ENCODE measurements around the gene RABAC1.

The RABAC1 gene

GRCh38 chr19:41932720-41933332, 26.3 kb downstream of the RABAC1 start:
- no peak overlapping the region for H3K4me2 ChIP-seq (ENCODE audit: low read length)
- no peaks in the 10 kb centered on the region for H3K79me2 ChIP-seq (ENCODE audit: insufficient read depth, low read length)
- peaks cover 13% of the 10 kb centered on the region; the same call in 1 of the 2 replicates for H3K27me3 ChIP-seq (ENCODE audit: insufficient read depth, low read length)
- H3K4me3 ChIP-seq (ENCODE audit: low read depth, low read length, poor library complexity, severe bottlenecking), result no peak overlapping the region
- no peaks in the 10 kb centered on the region for H4K20me1 ChIP-seq (ENCODE audit: insufficient read depth, low read length)
- H3F3A ChIP-seq (ENCODE audit: insufficient read depth, low read length), result peaks cover 5% of the 10 kb centered on the region; the same call in 1 of the 2 replicates
- peaks cover 47% of the 10 kb centered on the region for H3K4me1 ChIP-seq (ENCODE audit: insufficient read depth, low read length, severe bottlenecking)
- H3K27ac ChIP-seq (ENCODE audit: low read depth, low read length, poor library complexity, severe bottlenecking), result no peak overlapping the region
- no peak overlapping the region for H2AFZ ChIP-seq (ENCODE audit: low read length)
- no peak for TF ChIP-seq EZH2 (IDR thresholded peaks at IDR 0.05; ENCODE audit: borderline replicate concordance, low read length)
- no peak for TF ChIP-seq CTCF (IDR thresholded peaks at IDR 0.05; ENCODE audit: low read length)
- no peak overlapping the region for H3K9ac ChIP-seq (ENCODE audit: low read length)
- H3K9me2 ChIP-seq (ENCODE audit: low read depth, low read length), result no peaks in the 10 kb centered on the region
- no peaks in the 10 kb centered on the region for H3K9me3 ChIP-seq (ENCODE audit: low read length)
- no peaks in the 10 kb centered on the region for H3K36me3 ChIP-seq (ENCODE audit: insufficient read depth, low read length)

GRCh38 chr19:41932259-41932719, 26.8 kb downstream of the RABAC1 start:
- H3K4me2 ChIP-seq (ENCODE audit: low read length), result no peak overlapping the region

GRCh38 chr19:41930926-41931592, 28.1 kb downstream of the RABAC1 start:
- Histone ChIP-seq H4K20me1 (ENCODE audit: insufficient read depth, low read length) (no peaks in the 10 kb centered on the region), H3K27me3 (ENCODE audit: insufficient read depth, low read length) (0 out of 2 replicates have a peak, but pooled peaks cover 4% of the 10 kb centered on the region), H3K4me1 (ENCODE audit: insufficient read depth, low read length, severe bottlenecking) (peaks cover 35% of the 10 kb centered on the region), H3K27ac (ENCODE audit: low read depth, low read length, poor library complexity, severe bottlenecking) (no peak overlapping the region), H3K4me3 (ENCODE audit: low read depth, low read length, poor library complexity, severe bottlenecking) (no peak overlapping the region), H3K9ac (ENCODE audit: low read length) (no peak overlapping the region), H3F3A (ENCODE audit: insufficient read depth, low read length) (no peaks in the 10 kb centered on the region), H3K4me2 (ENCODE audit: low read length) (no peak overlapping the region), H2AFZ (ENCODE audit: low read length) (no peak overlapping the region), H3K9me3 (ENCODE audit: low read length) (no peaks in the 10 kb centered on the region), H3K79me2 (ENCODE audit: insufficient read depth, low read length) (no peaks in the 10 kb centered on the region), H3K9me2 (ENCODE audit: low read depth, low read length) (no peaks in the 10 kb centered on the region), H3K36me3 (ENCODE audit: insufficient read depth, low read length) (no peaks in the 10 kb centered on the region)
- TF ChIP-seq CTCF (IDR thresholded peaks at IDR 0.05; ENCODE audit: low read length) (peak; percentile 73), EZH2 (IDR thresholded peaks at IDR 0.05; ENCODE audit: borderline replicate concordance, low read length) (no peak)

More at GRCh38 chr19:41932259-41932719, 26.8 kb downstream of the RABAC1 start:
- H3K27ac ChIP-seq (ENCODE audit: low read depth, low read length, poor library complexity, severe bottlenecking), result no peak overlapping the region
- no peak overlapping the region for H2AFZ ChIP-seq (ENCODE audit: low read length)
- H3F3A ChIP-seq (ENCODE audit: insufficient read depth, low read length), result no peaks in the 10 kb centered on the region
- no peaks in the 10 kb centered on the region for H3K9me2 ChIP-seq (ENCODE audit: low read depth, low read length)
- no peak overlapping the region for H3K4me3 ChIP-seq (ENCODE audit: low read depth, low read length, poor library complexity, severe bottlenecking)
- H3K9ac ChIP-seq (ENCODE audit: low read length), result no peak overlapping the region
- no peaks in the 10 kb centered on the region for H3K9me3 ChIP-seq (ENCODE audit: low read length)
- peaks cover 46% of the 10 kb centered on the region for H3K4me1 ChIP-seq (ENCODE audit: insufficient read depth, low read length, severe bottlenecking)
- TF ChIP-seq EZH2 (IDR thresholded peaks at IDR 0.05; ENCODE audit: borderline replicate concordance, low read length), result no peak
- TF ChIP-seq CTCF (IDR thresholded peaks at IDR 0.05; ENCODE audit: low read length), result no peak
- no peaks in the 10 kb centered on the region for H4K20me1 ChIP-seq (ENCODE audit: insufficient read depth, low read length)
- no peaks in the 10 kb centered on the region for H3K36me3 ChIP-seq (ENCODE audit: insufficient read depth, low read length)
- no peaks in the 10 kb centered on the region for H3K79me2 ChIP-seq (ENCODE audit: insufficient read depth, low read length)
- H3K27me3 ChIP-seq (ENCODE audit: insufficient read depth, low read length), result peaks cover 11% of the 10 kb centered on the region; the same call in 1 of the 2 replicates

All from OCI-LY1 (cell line).